HCT116 (cell line): ENCODE data around the gene KXD1. TPM values are rescaled to one million over a fixed set of nuclear protein-coding genes. Genes with fewer than 3 reads are reported as not detected.

ENCODE experiments used
- ATAC-seq: fragments of 200-7000 bp; cut with Tn5 transposase; 2 replicates; pipeline ENCODE4 v1.9.1; 2020; ENCODE audit warnings: mild to moderate bottlenecking, moderate library complexity
- BruUV-seq: library from RNA; stranded (reverse); fragments of 400-500 nt; replicated peaks from 2 replicates; lab custom pipeline; 2021; lab: Mats Ljungman, UMichigan
- CTCF ChIA-PET: fragments of 300-600 bp; sonication (Branson Sonifier 250); formaldehyde crosslinking; loops from one replicate; lab custom pipeline; 2021; ENCODE audit warnings: antibody characterized with exemption; lab: Charles Lee
- POLR2A ChIA-PET: fragments of 300-600, 350-600 bp; sonication (Branson Sonifier 250); formaldehyde crosslinking; loops from one replicate; lab custom pipeline; 2021; ENCODE audit warnings: antibody characterized with exemption; lab: Charles Lee
- RAD21 ChIA-PET, 2 experiments: fragments of 300-600 bp; sonication (Branson Sonifier 250); formaldehyde crosslinking; loops; one replicate each; lab custom pipeline; 2023; ENCODE audit warnings: low total read pairs in 2 of 2; ENCODE audit not compliant: uncharacterized antibody in 2 of 2, unreplicated experiment in 2 of 2, low non-redundant PET in 1 of 2; lab: Charles Lee
- DNase-seq: peaks from one replicate; pipeline ENCODE4 v3.0.0-alpha.2; 2010; ENCODE audit warnings: low read depth, low spot score
- H2AFZ ChIP-seq: fragments of 200-600 bp; shearing (Covaris generic), sonication (generic); 2 replicates; pipeline ENCODE4 v1.6.1; 2017; ENCODE audit warnings: low read depth, mixed run types, mixed read lengths, antibody characterized with exemption, low read length; ENCODE audit not compliant: poor library complexity, severe bottlenecking
- H3K27ac ChIP-seq: 2 replicates; pipeline ENCODE4 v1.5.1; 2012; ENCODE audit warnings: low read depth, low read length
- H3K27me3 ChIP-seq: fragments of 200-600 bp; sonication (generic); 2 replicates; pipeline ENCODE4 v1.6.1; 2016; ENCODE audit warnings: mixed run types, low read length, mixed read lengths; ENCODE audit not compliant: insufficient read depth
- H3K36me3 ChIP-seq, 2 experiments: fragments of 200-500 bp in 1 of 2; fragments of 200-600 bp in 1 of 2; sonication (Bioruptor generic) in 1 of 2; sonication (generic) in 1 of 2; 2 replicates each; pipeline versions ENCODE4 v1.5.1 to v1.6.1; 2014 to 2016; ENCODE audit warnings: low read length in 2 of 2, inconsistent platforms in 1 of 2, mixed read lengths in 1 of 2, mixed run types in 1 of 2; ENCODE audit not compliant: insufficient read depth in 2 of 2, control insufficient read depth in 1 of 2
- H3K4me1 ChIP-seq, 2 experiments: fragments of 200-600 bp in 1 of 2; sonication (generic) in 1 of 2; 2 replicates each; pipeline versions ENCODE4 v1.5.1 to v1.6.1; 2012 to 2017; ENCODE audit warnings: low read length in 2 of 2, inconsistent platforms in 1 of 2, mild to moderate bottlenecking in 1 of 2, mixed read lengths in 1 of 2, mixed run types in 1 of 2, moderate library complexity in 1 of 2; ENCODE audit not compliant: insufficient read depth in 2 of 2, control insufficient read depth in 1 of 2
- H3K4me2 ChIP-seq: fragments of 200-600 bp; sonication (generic); 2 replicates; pipeline ENCODE4 v1.6.1; 2017; ENCODE audit warnings: mixed run types, low read length, mixed read lengths
- H3K4me3 ChIP-seq, 2 experiments: fragments of 200-600 bp in 1 of 2; sonication (generic) in 1 of 2; replicated peaks in 1 of 2; 2 replicates each; pipeline ENCODE4 v1.5.1; 2011 to 2016; ENCODE audit warnings: low read length in 2 of 2, control low read depth in 1 of 2, low read depth in 1 of 2, mild to moderate bottlenecking in 1 of 2, mixed read lengths in 1 of 2, mixed run types in 1 of 2
- H3K79me2 ChIP-seq: fragments of 200-600 bp; sonication (generic); 2 replicates; pipeline ENCODE4 v1.6.1; 2017; ENCODE audit warnings: mild to moderate bottlenecking, mixed run types, low read length, moderate library complexity, mixed read lengths; ENCODE audit not compliant: insufficient read depth
- H3K9ac ChIP-seq: fragments of 200-600 bp; sonication (generic); 2 replicates; pipeline ENCODE4 v1.6.1; 2016; ENCODE audit warnings: low read length, mixed read lengths
- H3K9me2 ChIP-seq: fragments of 200-600 bp; sonication (generic), shearing (Covaris generic); 2 replicates; pipeline ENCODE4 v1.6.1; 2017; ENCODE audit warnings: mixed run types, mild to moderate bottlenecking, moderate library complexity; ENCODE audit not compliant: insufficient read depth
- H3K9me3 ChIP-seq, 2 experiments: fragments of 200-500 bp in 1 of 2; fragments of 200-600 bp in 1 of 2; sonication (Bioruptor generic) in 1 of 2; sonication (generic) in 1 of 2; 2 replicates each; pipeline ENCODE4 v1.6.1; 2014 to 2017; ENCODE audit warnings: low read length in 2 of 2, mixed read lengths in 2 of 2, inconsistent platforms in 1 of 2, low read depth in 1 of 2, mild to moderate bottlenecking in 1 of 2, mixed run types in 1 of 2, moderate library complexity in 1 of 2; ENCODE audit not compliant: control insufficient read depth in 1 of 2, insufficient read depth in 1 of 2
- H4K20me1 ChIP-seq: fragments of 200-600 bp; sonication (generic), shearing (Covaris generic); 2 replicates; pipeline ENCODE4 v1.6.1; 2017; ENCODE audit warnings: mixed run types, mild to moderate bottlenecking, moderate library complexity; ENCODE audit not compliant: insufficient read depth
- EGR1 ChIP-seq: IDR thresholded peaks from 2 replicates; pipeline ENCODE4 v1.6.1; 2012; ENCODE audit warnings: low read depth
- ELF1 ChIP-seq: IDR thresholded peaks from 2 replicates; pipeline ENCODE4 v1.6.1; 2012; ENCODE audit warnings: low read depth, borderline replicate concordance
- EZH2 ChIP-seq: fragments of 200-600 bp; sonication (generic); IDR thresholded peaks from 2 replicates; pipeline ENCODE4 v1.6.1; 2017; ENCODE audit warnings: antibody characterized with exemption, mixed run types
- FOSL1 ChIP-seq: IDR thresholded peaks from 2 replicates; pipeline ENCODE4 v1.6.1; 2012; ENCODE audit warnings: low read depth
- RAD21 ChIP-seq: IDR thresholded peaks from 2 replicates; pipeline ENCODE4 v1.6.1; 2012; ENCODE audit warnings: low read depth, mild to moderate bottlenecking
- SIN3A ChIP-seq: IDR thresholded peaks from 2 replicates; pipeline ENCODE4 v1.6.1; 2012; ENCODE audit warnings: low read depth
- ZFX ChIP-seq: fragments of 450-650 bp; IDR thresholded peaks from 2 replicates; pipeline ENCODE4 v1.6.1; 2017
- intact Hi-C: fragments of 100-400 bp; cut with micrococcal nuclease; formaldehyde crosslinking; loops from 2 replicates; pipeline ENCODE4 v1.10.0; 2022
- total RNA-seq: library from RNA; stranded (reverse); gene quantifications from one replicate; pipeline ENCODE4 v1.2.1, GENCODE V29; 2021; ENCODE audit not compliant: unreplicated experiment

The KXD1 gene
- total RNA-seq, 1 experiment from 2014 or later: 139 TPM

- ChIA-PET RAD21 (no interaction called here), POLR2A (no interaction called here), CTCF (no interaction called here)
- Histone ChIP-seq H3K4me3 (no peak overlapping the region), H3K4me2 (no peak overlapping the region), H3K9ac (no peak overlapping the region), H2AFZ (no peak overlapping the region), H3K36me3 (no peaks in the 10 kb centered on the region), H3K9me3 (no peaks in the 10 kb centered on the region), H3K9me2 (no peaks in the 10 kb centered on the region), H3K79me2 (no peaks in the 10 kb centered on the region), H3K4me1 (peaks cover 5 to 12% of the 10 kb centered on the region in 2 experiments; a peak in 3 of 4 replicates), H3K27me3 (peaks cover 3% of the 10 kb centered on the region; the same call in 1 of the 2 replicates), H3K27ac (no peak overlapping the region), H4K20me1 (no peaks in the 10 kb centered on the region)
- intact Hi-C loops: no loop called here
- DNase-seq: no peak
- BruUV-seq: no TSS peak
- ATAC-seq: no peak
- TF ChIP-seq FOSL1: no peak
- TF ChIP-seq EZH2: no peak
- TF ChIP-seq EGR1: no peak
- TF ChIP-seq ZFX: no peak
- no peak for TF ChIP-seq ELF1
- TF ChIP-seq SIN3A: no peak
- TF ChIP-seq RAD21: no peak
Observed at GRCh38 chr19:18618236-18618635, 60.6 kb downstream of the KXD1 start.

Other genes with a start within 250 kb of the KXD1 start
- gene LSM4, start 234.8 kb upstream of the KXD1 start, total RNA-seq: 400 TPM
- gene PGPEP1, start 217.3 kb upstream of the KXD1 start, total RNA-seq: 30.9 TPM
- gene GDF15, start 171.7 kb upstream of the KXD1 start, total RNA-seq: 425 TPM
- gene LRRC25, start 160.2 kb upstream of the KXD1 start, total RNA-seq: 0.12 TPM
- gene SSBP4, start 138.5 kb upstream of the KXD1 start, total RNA-seq: 164 TPM
- gene ISYNA1, start 119.7 kb upstream of the KXD1 start, total RNA-seq: 365 TPM
- gene ELL, start 35.8 kb upstream of the KXD1 start, total RNA-seq: 22.9 TPM
- gene FKBP8, start 14.3 kb upstream of the KXD1 start, total RNA-seq: 261 TPM
- 1,743 TPM for gene UBA52, start 14.0 kb downstream of the KXD1 start, total RNA-seq
- 97.1 TPM for gene REX1BD, start 30.9 kb downstream of the KXD1 start, total RNA-seq
- 43.0 TPM for gene CRLF1, start 48.9 kb downstream of the KXD1 start, total RNA-seq
- gene TMEM59L, start 55.0 kb downstream of the KXD1 start, total RNA-seq: 14.3 TPM
- 17.1 TPM for gene KLHL26, start 79.2 kb downstream of the KXD1 start, total RNA-seq
- gene CRTC1, start 125.8 kb downstream of the KXD1 start, total RNA-seq: 14.9 TPM
- gene COMP, start 233.4 kb downstream of the KXD1 start, total RNA-seq: not detected